Measurements from ENCODE around the gene ZGPAT.

- TF ChIP-seq CTCF (IDR thresholded peaks at IDR 0.05) (no peak), POLR2A (IDR thresholded peaks at IDR 0.05) (no peak)
These were observed 16.7 kb upstream of the ZGPAT start for GRCh38 chr20:63690898-63691710.
